ENCODE results near the gene C6orf141.

DNA sequence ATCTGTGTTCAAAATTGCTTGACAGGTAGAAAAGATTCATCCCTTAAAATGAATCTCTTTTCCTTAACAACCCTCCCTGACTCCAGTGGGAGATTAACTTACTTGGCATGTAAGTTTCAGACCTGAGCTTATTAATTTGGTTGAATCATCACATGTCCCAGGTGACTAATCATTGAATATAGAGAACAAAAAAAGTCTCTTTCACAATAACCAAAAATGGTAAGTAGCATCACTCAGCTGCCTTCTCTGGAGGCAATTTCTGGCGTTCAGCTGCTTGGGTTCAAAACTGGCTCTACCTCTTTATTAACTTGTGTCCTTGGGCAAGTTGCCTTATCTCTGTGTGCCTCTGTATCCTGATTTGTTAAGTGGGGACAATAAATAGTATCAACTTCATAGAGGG lies 2.9 kb downstream of the C6orf141 start:
- TF ChIP-seq, protein P1, sequence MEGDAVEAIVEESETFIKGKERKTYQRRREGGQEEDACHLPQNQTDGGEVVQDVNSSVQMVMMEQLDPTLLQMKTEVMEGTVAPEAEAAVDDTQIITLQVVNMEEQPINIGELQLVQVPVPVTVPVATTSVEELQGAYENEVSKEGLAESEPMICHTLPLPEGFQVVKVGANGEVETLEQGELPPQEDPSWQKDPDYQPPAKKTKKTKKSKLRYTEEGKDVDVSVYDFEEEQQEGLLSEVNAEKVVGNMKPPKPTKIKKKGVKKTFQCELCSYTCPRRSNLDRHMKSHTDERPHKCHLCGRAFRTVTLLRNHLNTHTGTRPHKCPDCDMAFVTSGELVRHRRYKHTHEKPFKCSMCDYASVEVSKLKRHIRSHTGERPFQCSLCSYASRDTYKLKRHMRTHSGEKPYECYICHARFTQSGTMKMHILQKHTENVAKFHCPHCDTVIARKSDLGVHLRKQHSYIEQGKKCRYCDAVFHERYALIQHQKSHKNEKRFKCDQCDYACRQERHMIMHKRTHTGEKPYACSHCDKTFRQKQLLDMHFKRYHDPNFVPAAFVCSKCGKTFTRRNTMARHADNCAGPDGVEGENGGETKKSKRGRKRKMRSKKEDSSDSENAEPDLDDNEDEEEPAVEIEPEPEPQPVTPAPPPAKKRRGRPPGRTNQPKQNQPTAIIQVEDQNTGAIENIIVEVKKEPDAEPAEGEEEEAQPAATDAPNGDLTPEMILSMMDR (IDR thresholded peaks at IDR 0.05 in 4 of 5, conservative IDR thresholded peaks at IDR 0.05 in 1 of 5), result no peak
- no peak for TF ChIP-seq POLR2A (IDR thresholded peaks at IDR 0.05)

All from gastrocnemius medialis (tissue), 4 donors.